ENCODE results near the gene LRRC8A. TPM values are rescaled to one million over a fixed set of nuclear protein-coding genes. Genes with fewer than 3 reads are reported as not detected.

LRRC8A gene
- total and polyA plus RNA-seq, 2 of the 8 experiments (the other 6 are each of a cell fraction or from before 2014, with no cell fraction given), result 103 to 111 TPM

GRCh38 chr9:128945798-128946501 is 64.0 kb downstream of the LRRC8A start:
- no peak overlapping the region for H3K14ac ChIP-seq (ENCODE audit: insufficient read length)
- no peak overlapping the region for H2AFZ ChIP-seq (ENCODE audit: low read length)
- H3K27ac ChIP-seq (ENCODE audit: low read depth, low read length), result no peak overlapping the region
- WGBS, 2 experiments (ENCODE audit: extremely low coverage in 1 of 2, insufficient coverage in 1 of 2, insufficient read length in 1 of 2, insufficient replicate concordance in 2 of 2, low coverage in 1 of 2, low lambda C conversion rate in 2 of 2, missing lambda C conversion rate in 1 of 2), result 96% methylated on average over 19 of the region's 19 CpGs; no CpG with 5 or more reads in 1 of the 2 experiments
- H4K8ac ChIP-seq (ENCODE audit: extremely low read depth, insufficient read depth, low read length), result no peak overlapping the region
- no peak overlapping the region for H2BK20ac ChIP-seq (ENCODE audit: low read length)
- H2AK5ac ChIP-seq (ENCODE audit: low read depth, low read length), result 0 out of 2 replicates have a peak overlapping the region, but pooled peaks have one; percentile 86
- no peak overlapping the region for H3K23ac ChIP-seq (ENCODE audit: insufficient read length)
- H3K4me2 ChIP-seq (ENCODE audit: insufficient read depth in 1 of 2, low read depth in 2 of 2, low read length in 2 of 2), result peak overlapping the region; percentile 87 to 92
- H2BK15ac ChIP-seq (ENCODE audit: low read length), result no peak overlapping the region
- H3K4me3 ChIP-seq (ENCODE audit: extremely low read depth in 1 of 4, insufficient read depth in 2 of 4, low read depth in 3 of 4, low read length in 4 of 4), result peak overlapping the region in 1 of 4 experiments; percentile 96; a peak in 1 of 8 replicates
- peaks cover 0 to 17% (median 6%) of the 10 kb centered on the region in 4 experiments; a peak in 5 of 8 replicates for H3K36me3 ChIP-seq (ENCODE audit: control insufficient read depth in 2 of 4, insufficient read depth in 4 of 4, low read length in 3 of 4)
- H4K20me1 ChIP-seq (replicated peaks in 1 of 2; ENCODE audit: control insufficient read depth in 1 of 2, insufficient read depth in 2 of 2, low read length in 2 of 2), result peaks cover 0 to 1% of the 10 kb centered on the region in 2 experiments
- H3K4me1 ChIP-seq (replicated peaks in 1 of 4; ENCODE audit: control insufficient read depth in 3 of 4, insufficient read depth in 4 of 4, low read length in 3 of 4), result peaks cover 0 to 9% (median 6%) of the 10 kb centered on the region in 4 experiments; a peak in 3 of 7 replicates
- peaks cover 10% of the 10 kb centered on the region for H3K79me1 ChIP-seq (ENCODE audit: low read depth, low read length)
- DNase-seq (ENCODE audit: low read depth in 1 of 2, low spot score in 2 of 2) (no peak), FAIRE-seq (no peak)
- H4K5ac ChIP-seq (ENCODE audit: insufficient read length, low read depth, low read length), result no peak overlapping the region
- no peak overlapping the region for H2BK120ac ChIP-seq (replicated peaks; ENCODE audit: low read depth, low read length)
- no peaks in the 10 kb centered on the region for H3K9me3 ChIP-seq (ENCODE audit: insufficient read depth in 2 of 2, low read depth in 1 of 2, low read length in 1 of 2)
- H4K91ac ChIP-seq (replicated peaks; ENCODE audit: insufficient read length, low read length), result no peak overlapping the region
- H2BK5ac ChIP-seq (ENCODE audit: low read depth, low read length), result no peak overlapping the region; the same call in 1 of the 2 replicates
- no peak overlapping the region for H3K18ac ChIP-seq (ENCODE audit: extremely low read depth, low read length)
- no peak overlapping the region for H3K9ac ChIP-seq (replicated peaks in 1 of 4; ENCODE audit: extremely low read depth in 1 of 4, low read depth in 3 of 4, low read length in 3 of 4)
- no peak overlapping the region for H3K56ac ChIP-seq (replicated peaks; ENCODE audit: insufficient read length, low read depth, low read length)
- H3K23me2 ChIP-seq (ENCODE audit: low read depth, low read length), result peaks cover 13% of the 10 kb centered on the region
- no peaks in the 10 kb centered on the region for H3K27me3 ChIP-seq (replicated peaks in 1 of 4; ENCODE audit: control insufficient read depth in 3 of 4, extremely low read depth in 1 of 4, insufficient read depth in 3 of 4, low read length in 3 of 4)
- ChIA-PET CTCF (ENCODE audit: partially characterized antibody) (interaction anchor here (0.6 to 1.0 kb wide), 3 partner anchors 61 to 116 kb away, joined by 3 read pairs; partner anchors contain the start of gene SPOUT1), POLR2A (ENCODE audit: partially characterized antibody) (interaction anchor here (0.7 to 1.5 kb wide), 5 partner anchors 28 to 681 kb away, joined by 3 read pairs; no protein-coding TSS in a partner anchor)
- H2BK12ac ChIP-seq (ENCODE audit: low read depth, low read length), result no peak overlapping the region
- peaks cover 0 to 17% of the 10 kb centered on the region in 2 experiments; a peak in 1 of 4 replicates for H3K79me2 ChIP-seq (ENCODE audit: control insufficient read depth in 1 of 2, insufficient read depth in 2 of 2, low read length in 2 of 2)
- no peak overlapping the region for H3K4ac ChIP-seq (replicated peaks; ENCODE audit: insufficient read length, low read depth, low read length)
- TF ChIP-seq YY1 (IDR thresholded peaks at IDR 0.05; ENCODE audit: low read depth, low read length) (no peak), CEBPB (IDR thresholded peaks at IDR 0.05; ENCODE audit: low read depth, low read length) (no peak), POLR2A (IDR thresholded peaks at IDR 0.05; ENCODE audit: control extremely low read depth in 1 of 2, low read depth in 2 of 2, low read length in 2 of 2) (no peak), RBBP5 (IDR thresholded peaks at IDR 0.05; ENCODE audit: borderline replicate concordance, low read depth, low read length) (no peak), JUND (IDR thresholded peaks at IDR 0.05; ENCODE audit: low read length) (no peak), USF2 (IDR thresholded peaks at IDR 0.05; ENCODE audit: low read length) (no peak), SIX5 (IDR thresholded peaks at IDR 0.05; ENCODE audit: low read depth, low read length) (no peak), RAD21 (IDR thresholded peaks at IDR 0.05 in 1 of 2, conservative IDR thresholded peaks at IDR 0.05 in 1 of 2; ENCODE audit: low read depth in 2 of 2, low read length in 2 of 2) (no peak), GTF2F1 (IDR thresholded peaks at IDR 0.05; ENCODE audit: borderline replicate concordance, low read depth, low read length) (no peak), ZNF274 (IDR thresholded peaks at IDR 0.05; ENCODE audit: borderline replicate concordance, extremely low read depth, low read length) (no peak), SAP30 (IDR thresholded peaks at IDR 0.05; ENCODE audit: insufficient read depth, insufficient replicate concordance, low read length) (no peak)
